Prostate gland (tissue), 2 donors: Measurements from ENCODE around the gene SCARB1.

Experiments used
- POLR2A ChIP-seq: fragments of 450-650 bp; IDR thresholded peaks from one replicate; pipeline ENCODE4 v1.6.1; 2016; ENCODE audit warnings: antibody characterized with exemption, mild to moderate bottlenecking
- POLR2AphosphoS5 ChIP-seq: sonication (generic); formaldehyde crosslinking; IDR thresholded peaks from one replicate; pipeline ENCODE4 v1.6.1; 2017; ENCODE audit warnings: antibody characterized with exemption
- TF ChIP-seq, protein P1 (sequence below), 4 experiments: fragments of 200-600 bp in 2 of 4; fragments of 450-650 bp in 2 of 4; sonication (generic) in 2 of 4; IDR thresholded peaks; 1 replicate in 3 of 4; 2 replicates in 1 of 4; pipeline ENCODE4 v1.5.1; 2016 to 2019; ENCODE audit warnings: antibody characterized with exemption in 4 of 4, mild to moderate bottlenecking in 2 of 4, moderate library complexity in 2 of 4

DNA sequence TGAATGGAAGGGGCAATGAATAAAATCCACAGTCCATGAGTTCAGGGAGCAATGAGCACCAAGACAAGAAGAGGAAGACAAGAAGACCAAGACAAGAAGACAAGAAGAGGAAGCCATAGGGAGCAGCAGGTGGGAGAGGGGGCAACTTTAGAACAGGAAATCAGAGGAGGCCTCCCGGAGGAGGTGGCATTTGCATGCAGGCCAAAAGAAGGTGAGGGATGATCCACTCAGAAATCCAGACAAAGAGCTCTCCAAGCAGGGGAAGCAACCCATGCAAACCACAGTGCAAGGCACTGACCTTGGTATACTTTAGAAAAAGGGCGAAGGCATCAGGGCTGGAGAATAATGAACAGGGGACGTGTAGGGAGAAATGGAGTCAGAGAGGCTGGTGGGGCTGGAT is 58.6 kb downstream of the SCARB1 start:
- TF ChIP-seq, protein P1, sequence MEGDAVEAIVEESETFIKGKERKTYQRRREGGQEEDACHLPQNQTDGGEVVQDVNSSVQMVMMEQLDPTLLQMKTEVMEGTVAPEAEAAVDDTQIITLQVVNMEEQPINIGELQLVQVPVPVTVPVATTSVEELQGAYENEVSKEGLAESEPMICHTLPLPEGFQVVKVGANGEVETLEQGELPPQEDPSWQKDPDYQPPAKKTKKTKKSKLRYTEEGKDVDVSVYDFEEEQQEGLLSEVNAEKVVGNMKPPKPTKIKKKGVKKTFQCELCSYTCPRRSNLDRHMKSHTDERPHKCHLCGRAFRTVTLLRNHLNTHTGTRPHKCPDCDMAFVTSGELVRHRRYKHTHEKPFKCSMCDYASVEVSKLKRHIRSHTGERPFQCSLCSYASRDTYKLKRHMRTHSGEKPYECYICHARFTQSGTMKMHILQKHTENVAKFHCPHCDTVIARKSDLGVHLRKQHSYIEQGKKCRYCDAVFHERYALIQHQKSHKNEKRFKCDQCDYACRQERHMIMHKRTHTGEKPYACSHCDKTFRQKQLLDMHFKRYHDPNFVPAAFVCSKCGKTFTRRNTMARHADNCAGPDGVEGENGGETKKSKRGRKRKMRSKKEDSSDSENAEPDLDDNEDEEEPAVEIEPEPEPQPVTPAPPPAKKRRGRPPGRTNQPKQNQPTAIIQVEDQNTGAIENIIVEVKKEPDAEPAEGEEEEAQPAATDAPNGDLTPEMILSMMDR (IDR thresholded peaks at IDR 0.05), result no peak
- no peak for TF ChIP-seq POLR2AphosphoS5
- TF ChIP-seq POLR2A, result no peak
